Stimulated activated CD4-positive, alpha-beta T cell treated with anti-CD3 and anti-CD28 coated beads, Interleukin-15, amount 100 ng/mL, for 1 hour (primary cell): Measurements from ENCODE around the gene FRMD8.
"Not testable (repeated sequence)": the region's sequence is repeated elsewhere in the genome, so short reads cannot be mapped to it uniquely, and the experiment has no call there.

Experiments used
- DNase-seq, 2 donors: peaks; one replicate each; pipeline ENCODE4 v3.0.0-alpha.2; 2020; ENCODE audit warnings: low read depth in 1 of 2, low spot score in 1 of 2

The FRMD8 gene

DNA sequence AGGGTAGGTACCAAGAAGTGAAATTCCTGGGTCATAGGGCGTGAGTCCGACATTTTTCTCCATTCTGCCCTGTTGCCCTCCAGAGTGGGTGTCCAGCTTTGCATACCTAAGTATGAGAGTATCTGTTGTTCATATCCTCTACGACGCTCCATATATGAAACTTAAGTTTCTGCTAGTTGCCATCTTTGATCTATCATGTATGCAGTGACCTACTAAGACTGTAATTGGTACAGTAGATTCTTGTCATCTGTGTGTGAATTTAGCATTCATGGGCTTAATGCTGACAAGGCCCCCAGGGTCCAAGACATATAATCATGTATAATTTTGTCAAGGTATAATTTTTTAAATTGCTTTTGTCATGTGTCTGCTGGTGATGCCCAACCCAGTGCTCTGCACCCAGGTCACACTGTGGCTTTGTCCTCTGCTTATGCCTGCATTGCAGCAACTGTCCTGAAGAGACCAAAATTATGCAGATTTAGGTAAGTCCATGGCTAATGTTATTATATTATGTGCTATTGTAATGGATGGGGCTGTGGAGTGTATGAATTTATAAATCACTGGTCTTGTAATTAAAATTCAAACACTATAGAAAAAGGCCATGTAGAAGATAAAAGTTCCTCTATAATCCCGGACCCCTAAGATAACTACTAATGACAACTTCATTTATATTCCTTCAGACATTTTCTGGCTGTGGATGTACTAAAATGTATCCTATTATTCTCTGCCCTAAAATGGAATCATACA, 48.4 kb downstream of the FRMD8 start:
- DNase-seq = no peak

DNA sequence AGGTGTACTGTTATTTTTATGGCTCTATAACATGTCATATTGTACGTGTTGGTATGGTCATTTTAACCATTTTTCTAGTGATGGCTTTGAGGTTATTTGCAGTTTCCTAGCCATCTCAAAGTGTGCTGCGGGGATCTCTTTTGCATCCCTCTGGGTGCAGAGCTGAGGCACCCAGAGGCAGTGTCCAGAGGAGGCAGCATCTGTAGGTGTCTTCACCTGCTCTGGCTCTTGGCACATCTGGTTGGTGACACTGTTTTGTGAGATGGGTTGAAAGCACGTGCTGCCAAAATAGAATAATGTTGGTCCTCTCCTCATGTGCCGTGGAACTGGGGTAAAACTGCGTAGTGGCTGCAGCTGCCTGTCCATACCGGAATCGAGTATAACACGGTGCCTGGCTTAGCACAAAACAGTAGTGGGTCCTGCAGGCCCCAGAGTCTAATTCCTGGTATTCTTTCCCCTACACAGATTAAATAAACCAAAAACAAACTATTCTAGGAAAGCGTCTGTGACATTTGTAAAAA, 49.0 kb downstream of the FRMD8 start:
- no peak for DNase-seq

DNA sequence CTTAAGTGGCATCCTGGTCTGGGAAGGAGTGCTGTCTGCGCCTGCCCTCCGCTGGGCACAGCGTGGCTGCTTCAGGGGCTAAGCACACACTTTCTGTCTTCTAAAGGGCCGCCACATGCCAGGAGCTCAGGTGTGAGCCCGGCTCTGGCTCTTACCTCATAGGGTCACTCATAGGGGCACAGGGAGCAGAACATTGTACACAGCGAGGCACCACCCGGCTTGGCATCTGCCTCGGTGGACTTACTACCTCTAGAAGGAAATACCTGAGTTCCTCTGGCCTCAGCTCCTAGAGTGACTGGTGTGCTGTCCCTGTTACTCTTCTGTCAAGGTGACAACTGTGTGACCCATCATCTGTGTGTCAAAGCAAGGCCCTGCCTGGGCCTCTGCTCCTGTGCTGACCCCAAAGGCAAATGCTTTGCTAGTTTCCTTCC, 49.6 kb downstream of the FRMD8 start:
- no peak for DNase-seq

DNA sequence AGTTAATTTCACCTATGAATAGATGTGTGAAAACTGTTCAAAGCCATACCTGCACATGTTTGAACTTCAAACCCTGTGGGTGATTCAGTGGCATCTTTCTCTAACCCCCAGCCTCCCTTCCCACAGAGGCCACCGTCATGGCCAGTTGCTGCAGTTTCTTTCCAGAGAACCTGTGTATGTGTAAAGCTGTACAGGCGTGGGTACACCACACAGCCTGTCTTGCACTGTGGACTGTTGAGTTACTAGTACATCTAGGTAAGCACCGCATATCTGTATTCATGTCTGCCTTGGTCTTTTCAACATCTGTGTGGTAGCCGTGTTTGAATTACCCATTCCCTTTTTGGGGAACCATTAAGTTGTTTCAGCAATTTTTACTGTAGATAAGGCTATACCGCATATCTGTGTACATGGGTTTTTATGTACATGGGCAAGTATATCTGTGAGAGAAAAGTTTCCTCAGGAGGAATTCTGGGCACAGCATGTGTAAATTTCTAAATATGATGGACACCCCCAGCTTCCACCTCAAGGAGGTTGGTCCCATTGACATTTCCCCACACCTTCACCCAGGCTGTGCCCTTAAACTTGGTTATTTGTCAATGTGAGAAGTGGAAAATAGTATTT, 50.1 kb downstream of the FRMD8 start:
- DNase-seq = no peak

DNA sequence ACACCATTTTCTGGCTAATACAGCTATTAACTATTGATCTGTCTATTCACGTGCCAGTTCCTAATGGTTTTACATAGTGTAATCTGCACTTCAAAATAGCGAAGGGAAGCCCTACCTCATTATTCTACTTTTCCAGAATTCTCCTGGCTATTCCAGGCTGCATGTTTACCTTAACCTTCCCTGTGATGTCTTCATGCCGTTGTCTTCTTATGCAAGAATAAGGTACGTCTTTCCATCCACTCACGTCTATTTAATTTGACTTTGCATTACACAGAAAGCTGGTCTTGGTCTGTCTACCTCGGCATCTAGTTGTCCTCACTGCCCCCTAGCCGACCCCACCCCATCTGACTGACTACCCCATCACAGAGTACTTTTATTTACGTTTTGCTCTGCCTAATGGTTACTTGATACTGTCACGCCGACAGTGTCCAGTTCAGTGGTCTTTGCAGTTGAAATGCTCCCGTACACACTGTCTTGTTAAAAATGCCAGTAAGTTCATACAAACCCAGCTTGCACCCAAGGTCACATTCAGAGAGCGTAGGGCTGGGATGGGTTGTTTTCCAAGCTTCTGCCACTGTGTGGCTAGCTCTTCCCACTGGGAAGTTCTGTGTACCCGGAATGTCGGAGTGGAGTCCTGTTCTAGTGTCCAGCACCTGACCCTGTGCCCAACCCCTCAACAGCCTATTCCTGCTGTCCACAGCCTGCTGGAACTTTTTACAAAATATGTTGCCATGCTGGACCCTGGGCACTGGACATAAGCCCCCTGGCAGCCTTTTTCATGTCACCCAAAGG, 51.2 kb downstream of the FRMD8 start:
- no peak for DNase-seq

DNA sequence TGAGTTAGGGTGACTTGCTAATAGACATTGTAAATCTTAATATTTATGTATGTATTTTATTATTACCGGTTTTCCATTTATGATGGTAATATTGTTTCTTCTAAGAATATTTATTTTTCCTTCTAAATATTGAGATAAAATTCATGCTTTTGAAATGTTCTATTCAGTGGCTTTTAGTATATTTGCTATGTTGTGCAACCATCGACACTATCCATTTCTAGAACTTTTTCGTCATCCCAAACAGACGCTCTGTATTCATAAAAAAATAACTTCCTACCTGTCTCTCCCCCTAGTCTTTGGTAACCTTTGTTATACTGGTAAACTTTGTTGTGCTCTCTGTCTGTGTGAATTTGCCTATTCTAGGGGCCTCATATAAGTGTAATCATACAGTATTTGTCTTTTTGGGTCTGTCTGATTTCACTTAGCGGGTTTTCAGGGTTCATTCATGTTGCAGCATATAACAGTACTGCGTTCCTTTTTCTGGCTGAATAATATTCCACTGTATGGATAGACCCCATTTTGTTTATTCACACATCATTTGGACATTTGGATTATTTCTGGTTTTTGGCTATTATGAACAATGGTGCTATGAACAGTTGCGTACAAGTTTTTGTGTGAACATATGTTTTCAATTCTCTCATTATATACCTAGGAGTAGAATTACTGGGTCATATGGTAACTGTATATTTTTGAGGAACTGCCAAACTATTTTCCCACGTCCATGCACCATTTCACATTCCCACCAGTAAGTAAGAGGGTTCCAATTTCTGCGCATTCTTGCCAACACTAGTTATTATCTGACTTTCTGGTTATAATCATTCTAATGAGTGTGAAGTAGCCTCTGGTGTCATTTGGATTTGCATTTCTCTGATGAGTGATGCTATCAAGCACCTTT, 52.1 kb downstream of the FRMD8 start:
- no peak for DNase-seq

DNA sequence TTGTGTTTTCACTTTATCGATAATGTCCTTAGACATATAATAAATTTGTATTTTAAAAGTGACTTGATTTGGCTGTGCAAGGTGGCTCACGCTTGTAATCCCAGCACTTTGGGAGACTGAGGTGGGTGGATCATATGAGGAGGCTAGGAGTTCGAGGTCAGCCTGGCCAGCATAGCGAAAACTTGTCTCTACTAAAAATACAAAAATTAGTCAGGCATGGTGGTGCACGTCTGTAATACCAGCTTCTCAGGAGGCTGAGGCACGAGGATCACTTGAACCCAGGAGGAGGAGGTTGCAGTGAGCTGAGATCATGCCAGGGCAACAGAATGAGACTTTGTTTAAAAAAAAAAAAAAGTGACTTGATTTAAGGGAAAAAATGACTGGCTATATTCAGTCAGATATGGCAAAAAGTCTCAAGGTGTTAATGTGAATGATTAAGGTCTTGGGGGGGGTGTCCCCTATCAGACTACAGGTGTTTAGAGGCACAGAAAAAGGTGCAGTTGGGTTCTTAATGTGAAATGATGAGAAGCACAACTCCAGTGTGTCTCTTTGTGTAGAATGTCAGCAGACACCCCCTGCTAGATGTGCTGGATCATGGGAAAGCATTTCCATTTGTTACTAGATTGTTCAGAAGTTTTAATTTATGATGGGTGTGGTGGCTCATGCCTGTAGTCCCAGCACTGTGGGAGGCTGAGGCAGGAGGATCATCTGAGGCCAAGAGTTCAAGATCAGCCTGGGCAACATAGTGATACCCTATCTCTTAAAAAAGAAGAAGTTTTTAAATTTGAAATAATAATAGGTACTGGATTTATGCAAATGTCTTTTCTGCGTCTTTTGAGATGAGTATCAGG, 53.1 kb downstream of the FRMD8 start:
- no peak for DNase-seq

DNA sequence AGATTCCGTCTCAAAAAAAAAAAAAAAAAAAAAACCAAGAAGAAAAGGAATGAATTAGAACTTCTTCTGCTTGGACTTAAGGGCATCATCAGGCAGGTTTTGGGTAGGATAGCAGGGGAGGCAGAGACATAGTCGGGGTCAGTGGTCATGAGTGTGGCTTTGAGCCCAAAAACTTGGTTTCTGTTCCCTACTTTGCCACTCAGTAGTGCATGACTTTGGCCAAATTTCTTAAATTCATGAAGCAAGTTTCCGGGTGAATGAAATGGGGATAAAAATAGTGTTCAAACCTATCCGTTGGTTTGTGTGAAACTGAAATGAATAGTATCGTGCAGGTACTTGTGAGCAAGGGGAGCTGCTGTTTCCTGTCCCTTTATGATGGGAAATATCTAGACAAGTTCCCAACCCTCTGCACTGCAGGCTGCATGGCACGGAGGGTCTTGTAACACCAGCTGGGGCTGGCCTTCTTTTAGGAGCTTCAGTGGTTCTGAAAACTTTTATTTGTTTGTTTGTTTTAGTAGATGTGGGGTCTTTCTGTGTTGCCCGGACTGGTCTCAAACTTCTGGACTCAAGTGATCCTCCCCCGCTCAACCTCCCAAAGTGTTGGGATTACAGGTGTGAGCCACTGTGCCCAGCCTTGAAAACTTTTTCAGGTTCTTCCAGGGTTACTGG, 54.5 kb downstream of the FRMD8 start:
- no peak for DNase-seq

DNA sequence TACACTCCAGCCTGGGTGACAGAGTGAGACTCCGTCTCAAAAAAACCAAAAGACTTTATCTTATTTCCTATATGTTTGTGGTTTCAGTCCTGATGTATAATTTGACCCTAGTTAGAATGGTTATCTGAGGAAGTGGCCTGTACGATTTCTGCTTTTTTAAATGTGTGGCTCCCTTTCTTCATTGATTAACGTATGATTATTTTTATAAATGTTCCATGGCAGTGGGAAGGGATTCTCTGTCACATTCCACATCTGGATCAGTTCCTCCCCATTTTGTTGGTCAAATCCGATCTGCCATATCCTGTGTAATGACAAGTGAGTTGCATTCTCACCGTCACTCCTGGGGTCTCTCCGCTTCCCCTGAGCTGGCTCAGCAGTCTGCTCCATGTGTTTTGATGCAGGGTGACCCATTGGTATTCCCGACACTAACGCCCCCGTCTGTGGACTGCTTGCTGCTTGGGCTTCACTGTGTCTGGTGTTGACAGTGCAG, 56.5 kb downstream of the FRMD8 start:
- DNase-seq = no peak

DNA sequence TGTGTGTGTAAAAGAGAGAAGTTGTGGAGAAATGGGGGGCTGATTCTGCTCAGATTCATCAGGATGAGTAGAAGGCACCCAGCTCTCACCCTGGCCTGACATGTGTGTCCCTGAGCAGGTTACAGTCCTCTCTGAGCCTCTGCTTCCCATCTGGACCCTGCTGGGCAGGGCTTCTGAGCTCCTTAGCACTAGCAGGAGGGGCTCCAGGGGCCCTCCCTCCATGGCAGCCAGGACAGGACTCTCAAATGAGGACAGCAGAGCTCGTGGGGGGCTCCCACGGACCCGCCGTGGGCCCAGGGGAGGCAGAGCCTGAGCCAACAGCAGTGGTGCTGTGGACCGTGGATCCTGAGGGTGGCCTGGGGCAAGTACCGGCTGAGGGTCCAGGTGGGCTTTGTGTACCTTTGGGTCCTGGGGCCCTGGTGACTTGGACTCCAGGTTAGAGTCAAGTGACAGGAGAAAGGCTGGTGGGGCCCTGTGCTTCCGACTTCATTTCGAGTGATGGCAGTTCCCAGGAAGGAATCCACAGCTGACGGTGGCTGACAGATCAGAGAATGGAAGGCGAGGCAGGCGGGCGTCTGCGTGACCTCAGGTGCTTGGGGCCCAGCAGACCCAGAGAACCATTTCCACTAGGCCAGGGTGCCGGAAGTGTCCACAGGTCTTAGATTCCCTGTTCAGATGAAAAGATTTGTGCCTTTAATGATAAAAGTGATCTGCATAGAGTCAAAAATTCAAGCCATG, 58.0 kb downstream of the FRMD8 start:
- DNase-seq = no peak

DNA sequence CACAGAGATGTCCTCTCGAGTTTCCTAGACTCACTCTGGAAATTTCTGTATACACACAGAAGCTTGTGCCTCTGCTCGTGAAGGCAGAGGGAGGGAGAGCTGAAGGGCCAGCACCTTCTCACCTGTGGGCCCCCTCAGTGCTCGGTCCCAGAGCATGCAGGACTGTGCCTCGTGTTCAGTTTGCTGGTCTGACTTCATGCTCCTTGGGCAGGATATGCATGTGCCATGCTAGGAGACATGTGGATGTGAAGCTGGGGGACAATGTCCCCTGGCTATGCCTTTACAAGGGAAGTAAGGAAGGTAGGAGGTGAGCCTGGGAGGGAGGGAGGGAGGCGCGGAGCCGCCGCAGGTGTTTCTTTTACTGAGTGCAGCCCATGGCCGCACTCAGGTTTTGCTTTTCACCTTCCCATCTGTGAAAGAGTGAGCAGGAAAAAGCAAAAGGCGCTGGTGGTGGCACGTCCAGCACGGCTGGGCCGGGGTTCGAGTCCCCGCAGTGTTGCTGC, 58.7 kb downstream of the FRMD8 start:
- DNase-seq = no peak

DNA sequence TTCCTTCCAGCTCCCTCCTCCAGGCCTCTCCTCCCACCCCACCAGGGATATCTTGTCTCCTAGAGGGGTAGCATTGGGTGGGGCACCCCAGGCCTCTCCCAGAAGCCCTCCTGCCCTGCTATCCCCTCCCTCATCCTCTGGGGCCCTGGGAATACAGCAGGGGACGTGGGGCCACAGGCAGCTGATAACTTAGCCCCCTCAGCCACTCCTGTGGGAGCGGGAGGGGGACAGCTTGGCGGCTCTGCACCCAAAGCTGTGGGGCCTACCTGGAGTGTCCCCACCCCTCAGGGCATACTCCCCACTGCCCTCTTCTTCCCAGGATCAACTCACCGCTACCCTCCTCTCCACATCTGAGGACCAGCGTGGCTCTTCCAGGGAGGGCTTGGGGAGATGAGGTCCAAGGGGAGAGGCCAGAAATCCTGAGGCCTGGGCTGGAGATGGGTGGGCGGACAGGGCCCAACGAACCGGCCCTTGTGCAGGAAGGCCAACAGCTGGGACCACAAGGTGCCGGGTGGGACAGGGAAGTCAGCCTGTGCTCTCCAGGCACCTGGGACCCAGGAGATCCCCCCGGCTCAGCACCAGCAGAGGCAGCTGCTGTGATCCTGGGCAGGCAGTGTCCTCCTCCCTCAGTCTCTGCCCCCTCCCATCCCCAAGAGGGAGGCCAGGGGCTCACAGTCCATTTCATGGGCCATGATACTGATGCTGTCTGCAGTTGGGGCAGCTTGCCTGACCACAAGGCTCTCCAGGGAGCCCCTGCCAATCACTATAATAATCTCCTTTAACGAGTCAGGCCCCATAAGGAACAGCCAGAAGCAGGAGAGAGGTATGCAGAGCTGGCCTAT, 59.4 kb downstream of the FRMD8 start:
- no peak for DNase-seq

DNA sequence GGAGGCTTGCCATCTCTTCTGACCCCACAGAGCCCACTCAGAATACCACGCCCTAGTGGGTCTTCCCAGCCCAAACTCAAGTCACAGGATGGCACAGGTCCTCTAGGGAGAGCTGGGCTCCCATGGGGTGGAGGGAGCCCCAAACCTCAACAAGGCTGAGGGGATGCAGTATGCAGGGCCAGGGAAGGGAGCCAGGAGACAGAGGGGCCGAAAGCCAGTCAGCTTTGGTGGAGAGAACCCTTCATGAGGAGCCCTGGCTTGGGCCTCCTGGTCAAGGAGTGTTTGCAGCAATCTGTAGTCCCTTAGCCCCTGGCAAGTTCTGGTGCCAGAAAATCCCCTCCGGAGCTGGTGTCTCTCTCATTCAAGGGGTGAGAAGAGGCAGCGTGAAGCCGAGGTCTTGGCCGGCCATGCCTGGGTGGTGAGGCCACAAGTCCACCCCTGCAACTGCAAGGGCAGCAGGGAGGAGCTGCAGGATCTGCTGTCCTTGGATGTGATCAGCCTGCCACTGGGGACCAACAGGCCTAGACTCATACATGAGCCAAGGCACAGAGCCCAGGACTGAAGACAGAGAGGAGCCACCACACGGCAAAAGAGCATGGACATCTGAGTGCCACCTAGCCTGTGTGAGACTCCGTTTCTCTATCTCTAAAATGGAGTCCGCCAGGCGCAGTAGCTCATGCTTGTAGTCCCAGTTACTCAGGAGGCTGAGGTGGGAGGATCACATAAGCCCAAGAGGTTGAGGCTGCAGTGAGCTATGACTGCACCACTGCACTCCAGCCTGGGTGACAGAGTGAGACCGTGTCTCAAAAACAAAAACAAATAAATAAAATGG, 60.2 kb downstream of the FRMD8 start:
- DNase-seq = no peak

DNA sequence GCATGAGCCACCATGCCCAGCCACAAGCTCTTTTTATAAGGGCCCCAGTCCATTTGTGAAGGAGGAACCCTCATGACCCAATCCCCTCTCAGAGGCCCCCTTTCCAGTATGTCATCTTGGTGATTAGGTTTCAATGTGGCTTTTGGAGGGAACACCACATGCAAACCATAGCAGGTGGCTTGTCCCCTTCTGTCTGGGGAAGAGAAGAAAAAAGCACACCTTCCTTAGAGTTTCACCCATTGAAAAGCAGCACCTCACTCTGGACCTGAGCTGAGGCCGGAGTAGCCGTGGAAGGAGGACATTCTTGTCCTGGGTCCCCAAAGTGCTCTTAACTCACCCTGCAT, 61.6 kb downstream of the FRMD8 start:
- no peak for DNase-seq

DNA sequence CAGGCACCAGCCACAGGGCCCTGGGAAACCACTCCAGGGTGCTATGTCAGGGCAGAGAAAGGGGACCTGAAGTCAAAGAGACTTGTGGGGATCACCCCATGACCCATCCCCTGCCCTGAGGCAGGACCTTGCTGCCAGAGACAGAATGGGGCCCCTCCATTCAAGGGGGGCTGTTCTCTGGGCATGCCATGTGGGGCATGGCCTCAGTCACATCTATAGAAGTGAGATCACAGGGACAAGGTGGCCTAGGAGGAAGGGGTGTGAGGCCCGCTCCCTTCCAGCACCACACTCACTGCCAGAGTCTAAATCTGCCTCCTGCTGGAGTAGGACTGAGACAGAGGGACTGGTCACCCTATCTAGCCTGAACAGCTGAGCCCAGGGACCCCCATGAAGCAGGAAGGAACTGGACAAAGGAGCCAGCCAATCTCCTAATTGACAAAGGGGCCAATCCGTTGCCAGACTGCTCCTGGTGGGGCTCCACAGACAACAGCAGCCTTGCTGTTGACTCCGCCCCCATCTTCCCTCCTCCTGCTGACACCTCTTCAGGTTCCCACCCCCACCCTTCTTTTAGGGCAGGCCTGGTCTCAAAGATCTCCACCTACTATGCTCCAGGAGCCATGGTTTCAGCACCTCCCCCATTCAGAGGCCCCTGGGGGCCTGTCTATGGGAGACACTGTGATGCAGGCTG, 62.1 kb downstream of the FRMD8 start:
- DNase-seq = no peak

DNA sequence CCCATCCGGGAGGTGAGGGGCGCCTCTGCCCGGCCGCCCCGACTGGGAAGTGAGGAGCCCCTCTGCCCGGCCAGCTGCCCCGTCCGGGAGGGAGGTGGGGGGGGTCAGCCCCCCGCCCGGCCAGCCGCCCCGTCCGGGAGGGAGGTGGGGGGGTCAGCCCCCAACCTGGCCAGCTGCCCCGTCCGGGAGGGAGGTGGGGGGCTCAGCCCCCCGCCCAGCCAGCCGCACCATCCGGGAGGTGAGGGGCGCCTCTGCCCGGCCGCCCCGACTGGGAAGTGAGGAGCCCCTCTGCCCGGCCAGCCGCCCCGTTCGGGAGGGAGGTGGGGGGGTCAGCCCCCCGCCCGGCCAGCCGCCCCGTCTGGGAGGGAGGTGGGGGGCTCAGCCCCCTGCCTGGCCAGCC, 64.9 kb downstream of the FRMD8 start:
- not testable (repeated sequence) for DNase-seq
